HEK293 (cell line): ENCODE data around the gene CLDN7.

ENCODE experiments used
- CTCF ChIA-PET: fragments of 350-600 bp; formaldehyde crosslinking; extraction: SDS; loops from one replicate; lab custom pipeline; 2021; ENCODE audit warnings: antibody characterized with exemption; lab: Yijun Ruan, JAX
- POLR2A ChIA-PET: fragments of 300-600 bp; formaldehyde crosslinking; extraction: SDS; loops from one replicate; lab custom pipeline; 2020; ENCODE audit warnings: antibody characterized with exemption, inconsistent platforms; lab: Yijun Ruan, JAX
- H3K27ac ChIP-seq: fragments of 200-500 bp; sonication (Bioruptor generic); 2 replicates; pipeline ENCODE4 v1.5.1; 2014; ENCODE audit warnings: low read depth, low read length, control low read depth, inconsistent platforms; ENCODE audit errors: extremely low read depth
- H3K36me3 ChIP-seq, 2 experiments: fragments of 200-500 bp in 1 of 2; sonication (Bioruptor generic) in 1 of 2; 1 replicate in 1 of 2; 2 replicates in 1 of 2; pipeline ENCODE4 v1.5.1; 2014 to 2017; ENCODE audit warnings: inconsistent platforms in 2 of 2, low read length in 2 of 2; ENCODE audit not compliant: control insufficient read depth in 2 of 2, insufficient read depth in 1 of 2
- H3K4me1 ChIP-seq: fragments of 200-500 bp; sonication (Bioruptor generic); 2 replicates; pipeline ENCODE4 v1.5.1; 2014; ENCODE audit warnings: mild to moderate bottlenecking, low read length, inconsistent platforms; ENCODE audit not compliant: control insufficient read depth, insufficient read depth
- H3K4me3 ChIP-seq: 2 replicates; pipeline ENCODE4 v1.5.1; 2011; ENCODE audit warnings: low read depth, mild to moderate bottlenecking, control low read depth, low read length, moderate library complexity
- H3K9me3 ChIP-seq: fragments of 200-500 bp; sonication (Bioruptor generic); 2 replicates; pipeline ENCODE4 v1.5.1; 2014; ENCODE audit warnings: low read depth, low read length, inconsistent platforms; ENCODE audit not compliant: control insufficient read depth, insufficient read depth
- EGR2 ChIP-seq: fragments of 450-650 bp; formaldehyde crosslinking; IDR thresholded peaks from 2 replicates; pipeline ENCODE4 v1.5.1; 2016; ENCODE audit warnings: low read depth, missing biosample characterization, missing genetic modification characterization
- ELK4 ChIP-seq: IDR thresholded peaks from 2 replicates; pipeline ENCODE4 v1.6.1; 2011; ENCODE audit warnings: mild to moderate bottlenecking, low read depth, low read length, borderline replicate concordance
- FEZF1 ChIP-seq: fragments of 450-650 bp; formaldehyde crosslinking; IDR thresholded peaks from 2 replicates; pipeline ENCODE4 v1.5.1; 2016; ENCODE audit warnings: missing biosample characterization, missing genetic modification characterization
- HOXC10 ChIP-seq: sonication (generic); formaldehyde crosslinking; IDR thresholded peaks from 2 replicates; pipeline ENCODE4 v1.8.1; 2023; ENCODE audit warnings: mild to moderate bottlenecking, missing genetic modification reagents
- KLF1 ChIP-seq: fragments of 450-650 bp; formaldehyde crosslinking; IDR thresholded peaks from 2 replicates; pipeline ENCODE4 v1.5.1; 2016; ENCODE audit warnings: missing biosample characterization, missing genetic modification characterization
- KLF10 ChIP-seq: fragments of 450-650 bp; IDR thresholded peaks from 2 replicates; pipeline ENCODE4 v1.5.1; 2018; ENCODE audit warnings: missing biosample characterization, mild to moderate bottlenecking, missing genetic modification characterization
- RBAK ChIP-seq: fragments of 450-650 bp; formaldehyde crosslinking; IDR thresholded peaks from 2 replicates; pipeline ENCODE4 v1.5.1; 2016; ENCODE audit warnings: missing biosample characterization, missing genetic modification characterization
- ZBTB26 ChIP-seq: fragments of 450-650 bp; formaldehyde crosslinking; optimal IDR thresholded peaks from 2 replicates; pipeline ENCODE3; 2016; ENCODE audit warnings: missing biosample characterization, mild to moderate bottlenecking, missing genetic modification characterization
- ZBTB44 ChIP-seq: fragments of 450-650 bp; IDR thresholded peaks from 2 replicates; pipeline ENCODE4 v1.5.1; 2018; ENCODE audit warnings: missing biosample characterization, mild to moderate bottlenecking, missing genetic modification characterization
- ZFHX2 ChIP-seq: fragments of 450-650 bp; formaldehyde crosslinking; conservative IDR thresholded peaks from 2 replicates; pipeline ENCODE4 v1.5.1; 2016; ENCODE audit warnings: missing biosample characterization, missing genetic modification characterization
- ZNF10 ChIP-seq: fragments of 450-650 bp; formaldehyde crosslinking; IDR thresholded peaks from 2 replicates; pipeline ENCODE4 v1.5.1; 2017; ENCODE audit warnings: missing biosample characterization, missing genetic modification characterization
- ZNF138 ChIP-seq: fragments of 450-650 bp; formaldehyde crosslinking; IDR thresholded peaks from 2 replicates; pipeline ENCODE4 v1.5.1; 2016; ENCODE audit warnings: missing biosample characterization, missing genetic modification characterization, borderline replicate concordance
- ZNF16 ChIP-seq: fragments of 450-650 bp; formaldehyde crosslinking; IDR thresholded peaks from 2 replicates; pipeline ENCODE4 v1.5.1; 2016; ENCODE audit warnings: low read depth, missing biosample characterization, missing genetic modification characterization
- ZNF221 ChIP-seq: fragments of 450-650 bp; formaldehyde crosslinking; IDR thresholded peaks from 2 replicates; pipeline ENCODE4 v1.5.1; 2017; ENCODE audit warnings: missing biosample characterization, missing genetic modification characterization, borderline replicate concordance
- ZNF280C ChIP-seq: fragments of 450-650 bp; formaldehyde crosslinking; IDR thresholded peaks from 2 replicates; pipeline ENCODE4 v1.5.1; 2016; ENCODE audit warnings: missing biosample characterization, missing genetic modification characterization
- ZNF354C ChIP-seq: fragments of 450-650 bp; formaldehyde crosslinking; IDR thresholded peaks from 2 replicates; pipeline ENCODE4 v1.5.1; 2016; ENCODE audit warnings: missing biosample characterization, missing genetic modification characterization, low read depth, borderline replicate concordance
- ZNF391 ChIP-seq: fragments of 450-650 bp; formaldehyde crosslinking; IDR thresholded peaks from 2 replicates; pipeline ENCODE4 v1.5.1; 2016; ENCODE audit warnings: low read depth, missing biosample characterization, missing genetic modification characterization, borderline replicate concordance
- ZNF473 ChIP-seq: fragments of 450-650 bp; formaldehyde crosslinking; IDR thresholded peaks from 2 replicates; pipeline ENCODE4 v1.5.1; 2017; ENCODE audit warnings: missing biosample characterization, missing genetic modification characterization
- ZNF510 ChIP-seq: fragments of 450-650 bp; formaldehyde crosslinking; IDR thresholded peaks from 2 replicates; pipeline ENCODE4 v1.5.1; 2018; ENCODE audit warnings: mild to moderate bottlenecking, missing genetic modification characterization, missing biosample characterization; ENCODE audit not compliant: insufficient replicate concordance
- ZNF561 ChIP-seq: fragments of 450-650 bp; IDR thresholded peaks from 2 replicates; pipeline ENCODE4 v1.5.1; 2018; ENCODE audit warnings: missing biosample characterization, missing genetic modification characterization, borderline replicate concordance
- ZNF580 ChIP-seq: fragments of 450-650 bp; formaldehyde crosslinking; IDR thresholded peaks from 2 replicates; pipeline ENCODE4 v1.5.1; 2016; ENCODE audit warnings: missing biosample characterization, missing genetic modification characterization
- ZNF610 ChIP-seq: fragments of 450-650 bp; formaldehyde crosslinking; IDR thresholded peaks from 2 replicates; pipeline ENCODE4 v1.5.1; 2016; ENCODE audit warnings: missing biosample characterization, missing genetic modification characterization, borderline replicate concordance
- ZNF624 ChIP-seq: fragments of 450-650 bp; formaldehyde crosslinking; IDR thresholded peaks from 2 replicates; pipeline ENCODE4 v1.5.1; 2017; ENCODE audit warnings: missing biosample characterization, missing genetic modification characterization
- ZNF629 ChIP-seq: fragments of 450-650 bp; formaldehyde crosslinking; IDR thresholded peaks from 2 replicates; pipeline ENCODE4 v1.5.1; 2017; ENCODE audit warnings: missing biosample characterization, missing genetic modification characterization
- ZSCAN18 ChIP-seq: fragments of 450-650 bp; formaldehyde crosslinking; IDR thresholded peaks from 2 replicates; pipeline ENCODE4 v1.5.1; 2016; ENCODE audit warnings: missing biosample characterization, missing genetic modification characterization

The CLDN7 gene

GRCh38 chr17:7279448-7279847 lies 17.2 kb upstream of the CLDN7 start (continued):
- TF ChIP-seq RBAK (no peak), ZNF473 (tag by site-specific recombination) (no peak), ZSCAN18 (tag by site-specific recombination) (no peak), ZNF629 (no peak), FEZF1 (tag by site-specific recombination) (no peak), ZNF624 (tag by site-specific recombination) (no peak), ZNF10 (tag by site-specific recombination) (no peak), ZNF391 (tag by site-specific recombination) (no peak), ZNF280C (no peak), ZNF16 (tag by site-specific recombination) (no peak), ZNF610 (tag by site-specific recombination) (no peak)
- TF ChIP-seq, all 188 proteins: peak for 0

GRCh38 chr17:7266784-7267183 lies 4.5 kb upstream of the CLDN7 start:
- CTCF ChIA-PET, result interaction anchor here (0.6 to 2.4 kb wide), 5 partner anchors 14 to 89 kb away, joined by 3 to 18 read pairs (median 5); partner anchors contain the start of gene SLC2A4
- POLR2A ChIA-PET, result interaction anchor here (0.6 to 1.8 kb wide), 2 partner anchors 10 to 22 kb away, joined by 3 to 5 read pairs; no protein-coding TSS in a partner anchor
- H3K4me1 ChIP-seq, result peaks cover 18% of the 10 kb centered on the region
- H3K4me3 ChIP-seq, result no peak overlapping the region
- no peaks in the 10 kb centered on the region; a peak in 1 of 3 replicates for H3K36me3 ChIP-seq
- no peaks in the 10 kb centered on the region for H3K9me3 ChIP-seq
- TF ChIP-seq ZNF221 (tag by site-specific recombination), result no peak
- no peak for TF ChIP-seq HOXC10 (CRISPR knock-in tag)
- no peak for TF ChIP-seq ZNF354C (tag by site-specific recombination)
- TF ChIP-seq ELK4, result no peak
- no peak for TF ChIP-seq ZNF561 (tag by site-specific recombination)
- no peak for TF ChIP-seq ZNF473 (tag by site-specific recombination)
- TF ChIP-seq ZNF138, result no peak
- H3K27ac ChIP-seq, result no peak overlapping the region

- POLR2A ChIA-PET, result interaction anchor here (1.2 to 2.1 kb wide), 6 partner anchors 9 to 228 kb away, joined by 3 to 13 read pairs (median 6); partner anchors contain the start of genes ACADVL, CTDNEP1, DLG4 and DVL2
- no peaks in the 10 kb centered on the region for H3K9me3 ChIP-seq
- no peak overlapping the region for H3K4me3 ChIP-seq
- H3K4me1 ChIP-seq, result peaks cover 18% of the 10 kb centered on the region
- H3K36me3 ChIP-seq, result peaks cover 0 to 18% of the 10 kb centered on the region in 2 experiments; a peak in 2 of 3 replicates
- CTCF ChIA-PET, result interaction anchor here (0.5 to 3.1 kb wide), 8 partner anchors 17 to 1658 kb away, joined by 3 to 24 read pairs (median 4); no protein-coding TSS in a partner anchor
- H3K27ac ChIP-seq, result peak overlapping the region; percentile 80
- TF ChIP-seq ZNF510 (tag by site-specific recombination) (no peak), EGR2 (tag by site-specific recombination) (peak; percentile 60), ZBTB26 (tag by site-specific recombination) (peak; percentile 1), ZBTB44 (tag by site-specific recombination) (0 out of 2 replicates have a peak, but pooled peaks have one; percentile 11), ZNF138 (no peak), KLF10 (tag by site-specific recombination) (no peak), ZNF580 (tag by site-specific recombination) (0 out of 2 replicates have a peak, but pooled peaks have one; percentile 30), KLF1 (tag by site-specific recombination) (peak; percentile 84), ZFHX2 (tag by site-specific recombination) (peak; percentile 58)
These were observed 1.5 kb upstream of the CLDN7 start for GRCh38 chr17:7263801-7264078.
